Parathyroid adenoma (tissue), 2 donors: ENCODE measurements around the gene HDAC5.

Experiments
- H2AFZ ChIP-seq: fragments of 300-600 bp; sonication (generic); one replicate; pipeline ENCODE4 v1.7.0; 2017; ENCODE audit warnings: antibody characterized with exemption, mild to moderate bottlenecking
- H3K27ac ChIP-seq: fragments of 300-600 bp; sonication (generic); one replicate; pipeline ENCODE4 v1.7.0; 2017
- H3K27me3 ChIP-seq: fragments of 300-600 bp; sonication (generic); one replicate; pipeline ENCODE4 v1.7.0; 2017; ENCODE audit warnings: low read length; ENCODE audit not compliant: control insufficient read depth, insufficient read depth
- H3K36me3 ChIP-seq: fragments of 300-600 bp; sonication (generic); one replicate; pipeline ENCODE4 v1.7.0; 2017; ENCODE audit warnings: low read length; ENCODE audit not compliant: control insufficient read depth, insufficient read depth
- H3K4me1 ChIP-seq: fragments of 300-600 bp; sonication (generic); one replicate; pipeline ENCODE4 v1.7.0; 2017; ENCODE audit warnings: control low read depth
- H3K4me2 ChIP-seq: fragments of 300-600 bp; sonication (generic); one replicate; pipeline ENCODE4 v1.7.0; 2017; ENCODE audit warnings: low read length
- H3K4me3 ChIP-seq: fragments of 300-600 bp; sonication (generic); one replicate; pipeline ENCODE4 v1.7.0; 2017; ENCODE audit warnings: low read depth, low read length
- H3K79me2 ChIP-seq: fragments of 300-600 bp; sonication (generic); one replicate; pipeline ENCODE4 v1.7.0; 2017; ENCODE audit warnings: control low read depth
- H3K9ac ChIP-seq: fragments of 300-600 bp; sonication (generic); one replicate; pipeline ENCODE4 v1.7.0; 2017; ENCODE audit warnings: mild to moderate bottlenecking
- H3K9me3 ChIP-seq: fragments of 300-600 bp; sonication (generic); one replicate; pipeline ENCODE4 v1.7.0; 2017; ENCODE audit warnings: low read length; ENCODE audit not compliant: control insufficient read depth
- CTCF ChIP-seq: fragments of 300-600 bp; sonication (generic); IDR thresholded peaks from one replicate; pipeline ENCODE4 v1.7.0; 2017; ENCODE audit warnings: antibody characterized with exemption, mild to moderate bottlenecking
- donor health status: primary hyperparathyroidism.

HDAC5 gene

GRCh38 chr17:44110011-44110686 lies 13.3 kb downstream of the HDAC5 start:
- no peak for TF ChIP-seq CTCF
- no peaks in the 10 kb centered on the region for H3K27me3 ChIP-seq
- no peaks in the 10 kb centered on the region for H3K9me3 ChIP-seq
- H3K9ac ChIP-seq = no peak overlapping the region
- no peak overlapping the region for H2AFZ ChIP-seq
- H3K79me2 ChIP-seq = peaks cover 45% of the 10 kb centered on the region
- H3K4me1 ChIP-seq = peaks cover 58% of the 10 kb centered on the region
- peak overlapping the region; percentile 87 for H3K27ac ChIP-seq
- H3K4me2 ChIP-seq = peak overlapping the region; percentile 74
- peak overlapping the region; percentile 55 for H3K4me3 ChIP-seq
- H3K36me3 ChIP-seq = no peaks in the 10 kb centered on the region

- Histone ChIP-seq H3K79me2 (peaks cover 54% of the 10 kb centered on the region), H2AFZ (no peak overlapping the region), H3K9me3 (no peaks in the 10 kb centered on the region), H3K9ac (no peak overlapping the region), H3K27ac (peak overlapping the region; percentile 87), H3K4me2 (no peak overlapping the region), H3K36me3 (no peaks in the 10 kb centered on the region), H3K4me1 (peaks cover 58% of the 10 kb centered on the region), H3K27me3 (no peaks in the 10 kb centered on the region), H3K4me3 (peak overlapping the region; percentile 21)
- TF ChIP-seq CTCF = no peak
Measured at GRCh38 chr17:44109312-44109630, 14.2 kb downstream of the HDAC5 start.

GRCh38 chr17:44108440-44109311 lies 14.8 kb downstream of the HDAC5 start:
- no peaks in the 10 kb centered on the region for H3K9me3 ChIP-seq
- H3K27ac ChIP-seq = peak overlapping the region; percentile 87
- no peaks in the 10 kb centered on the region for H3K27me3 ChIP-seq
- no peaks in the 10 kb centered on the region for H3K36me3 ChIP-seq
- peak overlapping the region; percentile 9 for H2AFZ ChIP-seq
- H3K79me2 ChIP-seq = peaks cover 59% of the 10 kb centered on the region
- no peak overlapping the region for H3K9ac ChIP-seq
- H3K4me1 ChIP-seq = peaks cover 58% of the 10 kb centered on the region
- TF ChIP-seq CTCF = no peak
- H3K4me3 ChIP-seq = peak overlapping the region; percentile 21
- peak overlapping the region; percentile 28 for H3K4me2 ChIP-seq

- peaks cover 40% of the 10 kb centered on the region for H3K4me1 ChIP-seq
- no peaks in the 10 kb centered on the region for H3K27me3 ChIP-seq
- H3K9me3 ChIP-seq = no peaks in the 10 kb centered on the region
- H3K79me2 ChIP-seq = peaks cover 70% of the 10 kb centered on the region
- H3K9ac ChIP-seq = no peak overlapping the region
- H3K36me3 ChIP-seq = no peaks in the 10 kb centered on the region
- TF ChIP-seq CTCF = no peak
- H3K4me3 ChIP-seq = no peak overlapping the region
- no peak overlapping the region for H2AFZ ChIP-seq
- no peak overlapping the region for H3K4me2 ChIP-seq
- H3K27ac ChIP-seq = no peak overlapping the region
Measured at GRCh38 chr17:44106801-44107200, 16.6 kb downstream of the HDAC5 start.
